Activated T-cell treated with anti-CD3 and anti-CD28 coated beads, Interleukin-2, amount 50 U/mL, for 1 hour (primary cell): Measurements from ENCODE around the gene KLHL18.
A peak's percentile ranks its signal among the peaks of the same experiment; 100 is the strongest.
"Not testable (repeated sequence)": the region's sequence is repeated elsewhere in the genome, so short reads cannot be mapped to it uniquely, and the experiment has no call there.

ENCODE experiments used
- DNase-seq: peaks from one replicate; pipeline ENCODE4 v3.0.0-alpha.2; 2020

Gene KLHL18

DNA sequence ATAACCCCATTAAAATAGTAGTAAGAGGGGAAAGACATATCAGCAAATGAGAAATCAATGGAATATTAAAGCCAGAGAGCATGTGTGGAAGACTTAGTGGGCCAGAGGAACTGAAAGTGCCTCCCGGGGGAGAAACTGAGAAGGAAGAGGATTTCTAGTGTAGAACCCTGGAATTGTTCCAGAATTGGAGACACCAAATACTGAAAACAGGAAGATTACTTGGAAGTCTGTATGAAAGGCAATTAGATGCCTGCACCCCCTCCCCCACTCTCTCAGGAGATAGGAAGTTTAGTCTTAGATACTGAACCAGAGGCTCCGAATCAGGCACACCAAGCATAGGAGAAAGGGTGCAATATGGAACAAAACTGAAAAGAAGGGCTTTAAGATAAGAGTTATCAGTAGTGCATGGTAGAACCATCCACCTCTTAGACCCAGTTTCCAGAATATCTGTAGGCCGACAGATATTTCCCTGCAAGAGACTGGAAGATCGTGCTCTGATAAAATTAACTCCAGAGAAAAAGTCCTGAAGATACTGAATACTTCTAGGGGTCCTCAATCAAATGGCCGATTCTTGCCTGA is 32.4 kb downstream of the KLHL18 start:
- no peak for DNase-seq

DNA sequence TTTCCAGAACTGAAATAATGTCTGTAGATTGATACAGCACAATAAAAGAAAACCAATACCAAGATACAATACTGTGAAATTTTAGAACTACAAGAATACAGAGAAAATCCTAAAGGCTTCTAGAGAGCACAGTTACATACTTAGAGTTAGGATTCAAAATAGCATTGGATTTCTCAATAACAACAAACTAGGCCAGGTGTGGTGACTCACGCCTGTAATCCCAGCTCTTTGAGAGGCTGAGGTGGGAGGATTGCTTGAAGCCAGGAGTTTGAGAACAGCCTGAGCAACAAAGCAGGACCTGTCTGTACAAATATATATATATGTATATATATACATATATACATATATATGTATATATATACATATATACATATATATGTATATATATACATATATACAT is 33.4 kb downstream of the KLHL18 start:
- not testable (repeated sequence) for DNase-seq

DNA sequence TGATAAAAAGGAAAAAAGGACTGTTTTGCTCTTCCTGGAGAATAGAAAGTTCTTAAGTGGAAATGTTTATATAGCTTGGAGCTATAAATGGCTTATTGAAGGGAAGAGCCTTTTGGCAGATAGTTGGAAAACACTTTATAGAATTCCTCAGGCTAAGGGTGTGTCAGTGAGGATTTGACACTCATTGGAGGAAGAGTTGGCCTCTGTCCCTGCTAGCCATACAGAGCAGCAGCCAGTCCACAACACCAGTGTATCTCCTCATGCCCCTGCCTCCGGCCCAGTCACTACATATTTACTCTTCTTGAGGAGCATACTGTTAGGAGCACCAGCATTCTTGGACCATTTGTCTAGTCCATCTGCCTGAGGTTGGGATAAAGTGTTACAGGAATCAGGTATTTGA is 36.2 kb downstream of the KLHL18 start:
- DNase-seq = no peak

DNA sequence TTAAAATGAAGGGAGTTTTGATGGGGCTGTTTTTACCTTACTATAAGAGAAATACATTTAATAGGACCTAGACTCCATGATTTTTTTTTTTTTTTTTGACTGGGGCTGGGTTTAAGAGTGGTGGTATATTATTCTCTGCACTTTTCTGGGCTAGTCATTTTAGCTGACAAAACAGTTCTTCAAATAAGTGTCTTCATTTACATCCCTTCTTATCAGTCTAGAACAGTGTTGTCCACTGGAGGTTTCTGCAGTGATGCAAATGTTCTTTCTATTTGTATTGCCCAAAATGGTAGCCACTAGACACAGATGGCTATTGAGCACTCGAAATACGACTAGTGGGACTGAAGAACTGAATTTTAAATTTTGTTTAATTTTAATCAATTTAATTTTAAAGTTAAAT is 37.2 kb downstream of the KLHL18 start:
- no peak for DNase-seq

DNA sequence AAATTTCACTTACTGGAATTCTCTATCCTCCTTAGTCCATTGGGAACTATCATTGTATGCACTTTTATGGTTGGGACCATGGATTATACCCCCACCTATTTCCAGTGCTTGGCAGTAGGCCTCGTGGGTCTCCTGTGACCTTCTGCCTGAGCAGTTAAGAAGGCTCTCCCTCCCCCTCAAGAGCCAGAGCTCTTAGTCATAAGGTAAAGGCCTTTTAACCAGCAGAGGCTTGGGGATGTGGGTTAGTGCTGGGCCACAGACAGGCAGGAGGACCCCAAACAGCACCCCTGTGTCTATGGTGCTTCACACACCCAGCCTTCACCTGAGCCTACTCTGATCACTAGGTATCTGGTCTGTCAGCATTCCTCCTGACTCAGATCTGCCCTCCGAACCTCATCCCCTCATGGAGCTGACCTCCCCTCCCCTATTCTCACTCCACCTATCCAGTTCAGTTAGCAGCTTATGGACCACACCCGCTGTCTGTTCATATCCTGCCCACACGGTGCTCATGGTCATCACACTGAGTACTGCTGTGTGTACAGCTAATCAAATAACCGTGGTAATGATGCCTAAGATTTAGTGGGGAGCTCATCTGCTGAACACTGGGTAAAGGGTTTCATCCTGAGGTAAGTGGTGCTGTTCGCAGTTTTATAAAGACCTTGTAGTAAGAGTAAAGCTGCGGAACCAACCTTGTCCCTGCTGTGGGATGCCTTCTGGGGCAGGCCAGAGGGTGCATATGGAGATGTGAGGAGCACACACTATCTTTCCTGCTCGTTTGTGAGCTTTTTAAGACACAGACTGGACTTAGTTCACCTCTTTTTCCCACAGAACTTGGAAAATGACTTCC is 40.9 kb downstream of the KLHL18 start:
- DNase-seq = no peak

DNA sequence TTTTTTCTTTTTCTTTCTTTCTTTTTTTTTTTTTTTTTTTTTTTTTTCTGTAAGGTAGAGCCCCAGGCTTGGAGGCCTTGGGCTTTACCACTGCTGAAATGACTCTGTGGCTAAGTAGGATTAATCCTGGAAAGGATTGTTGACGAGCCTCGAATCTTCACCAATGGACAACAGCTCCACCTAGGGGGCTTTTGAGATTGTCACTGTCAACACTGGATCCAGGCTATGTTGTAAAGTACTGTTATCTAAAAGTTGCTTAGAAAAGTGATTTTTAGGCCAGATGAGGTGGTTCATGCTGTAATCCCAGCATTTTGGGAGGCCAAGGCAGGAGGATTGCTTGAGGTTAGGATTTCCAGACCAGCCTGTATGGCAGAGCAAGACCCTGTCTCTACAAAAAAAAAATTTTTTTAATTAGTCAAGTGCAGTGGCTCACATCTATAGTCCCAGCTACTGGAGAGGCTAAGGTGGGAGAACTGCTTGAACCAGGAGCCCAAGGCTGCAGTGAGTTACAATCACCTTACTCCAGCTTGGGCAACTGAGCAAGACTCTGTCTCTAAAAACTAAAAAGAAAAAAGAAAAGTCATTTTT is 41.6 kb downstream of the KLHL18 start:
- peak; percentile 30 for DNase-seq

DNA sequence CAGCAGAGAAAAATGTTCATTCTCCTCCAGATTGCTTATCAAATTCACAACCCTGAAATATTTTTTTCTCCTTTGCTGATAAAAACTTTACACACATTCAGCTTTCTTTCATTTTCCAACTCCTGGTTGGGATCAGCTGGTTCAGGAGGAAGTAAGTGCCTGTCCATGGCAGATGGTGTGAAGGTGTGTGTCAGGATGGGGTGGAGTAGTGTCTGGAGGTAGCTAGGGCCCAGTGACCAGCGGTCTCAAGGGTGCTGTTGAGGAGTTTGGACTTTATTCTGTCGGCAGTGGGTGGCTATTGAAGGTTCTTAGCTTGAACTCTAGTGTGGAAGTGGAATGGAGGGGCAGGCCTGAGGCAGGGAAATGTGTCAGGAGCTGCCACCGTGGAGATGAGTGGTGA is 51.2 kb downstream of the KLHL18 start:
- DNase-seq = no peak

DNA sequence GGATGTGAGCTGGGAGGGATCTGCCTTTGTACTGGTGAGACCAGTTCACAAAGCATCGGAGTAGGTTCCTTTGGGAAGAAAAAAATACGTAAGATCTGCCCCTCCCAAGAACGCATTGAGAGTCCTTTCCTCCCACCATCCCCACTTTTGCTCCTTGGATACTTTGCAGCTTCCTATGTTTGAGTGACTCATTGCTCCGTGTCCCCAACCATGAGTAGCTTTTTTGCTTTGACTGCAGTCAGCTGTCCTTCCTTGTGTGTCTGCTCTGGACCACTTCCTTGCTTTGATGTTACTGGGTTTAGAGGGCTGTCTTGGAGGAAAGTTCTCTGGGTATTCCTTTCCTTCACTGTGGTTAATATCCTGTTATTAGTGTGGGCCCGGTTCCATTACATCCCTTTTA is 54.9 kb downstream of the KLHL18 start:
- no peak for DNase-seq

DNA sequence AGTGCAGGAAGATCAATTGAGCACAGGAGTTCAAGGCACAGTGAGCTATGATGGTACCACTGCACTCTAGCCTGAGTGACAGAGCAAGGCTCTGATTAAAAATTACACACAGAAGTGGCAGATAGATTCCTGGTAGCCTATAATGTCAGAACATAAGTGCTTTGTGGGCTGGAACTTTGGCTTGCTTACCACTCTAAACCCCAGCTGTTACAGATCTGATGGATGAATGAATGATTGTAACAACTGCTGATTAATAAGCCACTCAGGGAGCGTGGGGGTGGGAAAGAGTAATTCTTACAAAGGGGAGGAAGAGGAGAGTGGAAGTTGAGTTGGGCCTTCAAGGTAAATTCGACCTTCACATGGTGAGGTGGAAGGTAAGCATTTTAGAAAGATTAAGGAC is 57.2 kb downstream of the KLHL18 start:
- no peak for DNase-seq

DNA sequence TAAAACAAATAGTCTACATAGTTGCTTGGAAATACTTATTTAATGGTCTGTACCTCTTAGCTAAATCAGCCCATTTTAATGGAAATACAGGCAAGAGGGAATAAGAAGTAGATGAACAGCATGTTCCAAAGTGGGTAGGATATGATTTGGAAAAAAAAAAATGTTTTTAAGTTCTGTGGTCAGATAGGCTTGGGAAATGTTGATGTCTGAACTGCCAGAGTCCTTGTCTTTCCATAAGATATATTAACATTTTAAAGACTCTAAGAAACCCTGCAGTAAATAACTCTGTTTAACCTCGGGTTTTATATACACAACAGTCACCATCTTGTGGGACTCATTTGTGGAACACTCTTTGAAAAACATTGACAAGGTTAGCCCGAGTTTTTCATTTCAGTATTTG is 58.1 kb downstream of the KLHL18 start:
- no peak for DNase-seq

DNA sequence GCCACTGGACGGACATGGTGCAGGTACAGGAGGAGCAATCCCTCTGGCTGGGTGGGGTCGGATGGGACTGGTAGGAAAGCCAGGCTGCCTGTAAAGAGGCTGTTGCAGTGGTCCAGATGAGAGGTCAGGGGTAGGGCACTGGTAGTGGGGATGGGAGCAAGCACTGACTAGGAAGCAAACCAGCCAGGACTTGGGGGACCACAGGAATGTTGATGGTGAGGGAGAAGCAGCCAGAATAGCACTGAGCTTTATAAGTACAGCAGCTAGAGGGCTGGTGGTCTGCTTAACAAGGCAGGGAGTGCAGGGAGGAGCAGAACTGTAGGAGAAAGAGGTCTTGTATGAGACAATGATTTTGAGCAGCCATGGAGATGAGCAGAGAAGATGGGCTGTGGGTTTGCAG is 59.4 kb downstream of the KLHL18 start:
- no peak for DNase-seq

DNA sequence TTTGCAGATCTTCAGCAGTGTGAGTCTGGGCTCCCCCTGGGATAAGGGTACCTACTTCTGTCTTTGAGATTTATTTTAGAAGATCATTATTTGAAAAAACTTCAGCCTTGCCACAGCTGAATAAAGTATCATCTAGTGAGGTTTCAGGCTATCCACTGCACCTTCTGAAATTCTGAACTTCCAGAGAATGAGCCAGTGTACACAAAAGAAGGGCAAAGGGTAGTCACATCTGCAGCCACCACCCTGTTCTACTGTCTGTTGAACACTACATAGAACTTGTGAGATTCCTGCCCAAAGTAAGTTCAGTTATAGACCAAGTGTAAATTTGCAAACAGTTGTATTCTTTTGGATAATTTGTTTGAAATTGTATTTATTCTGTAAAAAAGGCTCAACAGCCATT is 60.1 kb downstream of the KLHL18 start:
- no peak for DNase-seq

DNA sequence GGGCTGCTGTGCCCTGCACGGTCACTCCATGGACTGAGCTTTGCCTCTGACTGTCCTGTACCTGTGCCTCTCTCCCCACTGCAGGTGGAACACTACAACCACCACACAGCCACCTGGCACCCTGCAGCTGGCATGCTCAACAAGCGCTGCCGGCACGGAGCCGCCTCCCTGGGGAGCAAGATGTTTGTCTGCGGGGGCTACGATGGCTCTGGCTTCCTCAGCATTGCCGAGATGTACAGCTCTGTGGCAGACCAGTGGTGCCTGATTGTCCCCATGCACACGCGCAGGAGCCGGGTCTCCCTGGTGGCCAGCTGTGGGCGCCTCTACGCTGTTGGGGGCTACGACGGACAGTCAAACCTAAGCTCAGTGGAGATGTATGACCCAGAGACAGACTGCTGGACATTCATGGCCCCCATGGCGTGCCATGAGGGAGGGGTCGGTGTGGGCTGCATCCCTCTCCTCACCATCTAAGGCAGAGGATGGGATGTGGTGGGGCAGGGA is 60.8 kb downstream of the KLHL18 start:
- DNase-seq = no peak

DNA sequence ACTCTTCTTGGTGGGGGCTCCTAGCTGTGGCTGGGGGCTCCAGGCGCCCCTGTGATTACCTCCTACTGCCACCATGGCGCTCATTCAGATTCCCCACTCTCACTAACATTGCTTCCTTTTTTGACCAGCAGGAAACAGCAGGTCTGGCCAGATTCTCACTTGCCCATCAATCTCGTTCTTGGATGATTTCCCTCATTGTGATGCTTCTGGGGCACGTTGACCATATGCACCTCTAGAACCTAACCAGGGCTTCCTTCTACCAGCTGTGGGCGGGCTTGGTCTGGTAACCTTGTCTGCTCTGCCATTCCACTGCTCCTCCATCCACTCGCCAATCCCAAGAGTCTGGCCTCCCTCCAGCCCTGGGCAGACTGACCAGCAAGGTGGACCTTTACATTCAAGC is 62.2 kb downstream of the KLHL18 start:
- no peak for DNase-seq

DNA sequence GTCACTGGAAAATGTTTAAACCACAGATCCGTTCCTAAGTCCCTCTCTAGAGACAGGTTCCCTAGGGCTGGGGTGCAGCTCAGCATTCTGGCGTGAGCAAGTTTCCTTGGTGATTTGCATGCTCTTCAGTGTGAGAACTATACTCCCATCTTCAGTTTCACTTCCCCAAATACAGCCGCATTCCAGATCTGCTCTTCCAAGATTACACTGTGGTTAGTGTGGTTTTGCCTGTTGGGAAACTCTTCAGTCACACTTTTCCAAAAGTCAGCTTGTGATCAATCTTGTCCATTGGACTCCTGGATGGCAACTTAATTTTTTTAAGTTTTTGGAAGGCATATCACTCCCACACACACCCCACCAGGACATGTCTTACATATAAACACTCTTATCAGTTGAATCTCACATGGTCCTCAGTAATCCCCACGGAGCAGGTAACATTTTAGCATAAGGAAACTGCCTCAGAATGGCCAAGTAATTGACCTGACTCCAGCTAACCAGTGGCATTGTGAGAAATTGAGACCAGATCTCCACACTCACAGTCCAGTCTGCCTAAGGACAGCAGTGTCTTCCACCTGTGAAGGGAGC is 64.6 kb downstream of the KLHL18 start:
- DNase-seq = no peak

DNA sequence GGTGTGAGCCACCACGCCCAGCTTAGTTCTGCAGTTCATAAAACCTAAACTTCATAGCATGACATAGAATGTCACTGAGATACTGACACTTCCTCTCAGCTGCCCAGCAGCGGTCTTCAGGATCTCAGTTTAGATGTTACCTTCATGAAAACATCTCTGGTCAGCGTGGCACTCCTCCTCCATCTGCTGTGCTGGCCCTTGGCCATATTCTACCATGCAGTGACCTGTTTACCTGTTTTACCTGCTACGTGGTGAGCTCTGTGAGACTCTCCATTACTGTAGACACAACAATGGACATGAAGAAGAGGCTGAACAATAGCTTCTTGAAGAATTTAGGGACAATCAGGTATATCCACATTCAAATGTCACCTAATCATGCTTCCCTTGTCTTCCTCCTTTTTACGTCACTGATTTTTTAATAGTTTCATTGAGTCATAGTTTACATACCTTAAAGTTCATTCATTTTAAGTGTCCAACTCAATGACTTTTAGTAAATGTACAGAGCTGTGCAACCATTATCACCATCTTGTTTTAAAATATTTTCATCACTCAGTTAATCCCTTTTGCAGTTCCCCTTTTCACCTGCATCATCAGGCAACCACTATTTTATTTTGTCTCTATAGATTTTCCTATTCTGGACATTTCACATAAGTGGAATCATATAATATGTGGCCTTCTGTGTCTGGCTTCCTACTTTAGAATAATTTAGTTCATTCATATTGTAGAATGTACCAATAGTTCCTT is 65.8 kb downstream of the KLHL18 start:
- no peak for DNase-seq

DNA sequence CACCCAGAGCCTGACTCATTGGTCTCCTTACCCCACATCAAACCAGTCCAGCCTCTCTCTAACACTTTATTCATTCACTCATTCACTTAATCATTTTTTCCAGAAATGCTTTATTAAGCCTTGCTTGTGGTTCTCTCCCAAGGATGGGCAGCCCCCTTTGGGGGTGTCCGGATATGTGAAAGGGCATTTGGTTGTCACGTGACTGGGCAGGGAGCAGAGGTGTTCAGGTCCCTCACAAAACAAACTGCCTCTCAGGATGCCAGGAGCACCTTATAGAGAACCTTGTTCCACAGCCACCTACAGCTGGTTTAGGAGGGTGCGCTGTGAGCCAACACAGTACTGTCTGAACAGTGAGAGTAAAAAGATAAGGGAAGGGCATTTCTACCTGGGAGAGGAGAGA is 72.3 kb downstream of the KLHL18 start:
- DNase-seq = no peak

DNA sequence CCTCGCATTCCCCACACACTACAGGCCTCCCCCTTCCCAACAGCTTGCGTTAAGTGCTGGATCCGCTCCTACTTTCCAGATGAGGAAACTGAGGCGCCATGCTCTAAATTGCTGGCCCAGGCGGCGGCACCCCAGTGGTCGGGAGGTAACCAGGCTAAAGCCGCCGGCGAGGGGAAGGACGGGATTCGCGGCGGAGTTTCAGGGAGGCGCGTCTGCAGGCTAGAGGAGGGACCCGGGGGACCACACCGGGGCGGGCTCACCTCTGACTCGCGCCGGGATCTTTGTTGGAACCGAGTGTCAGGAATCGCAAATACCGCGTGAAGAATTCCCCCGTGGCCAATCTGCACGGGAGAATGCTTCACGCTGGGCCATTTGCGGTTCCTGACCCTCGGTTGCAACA is 73.5 kb downstream of the KLHL18 start:
- no peak for DNase-seq

DNA sequence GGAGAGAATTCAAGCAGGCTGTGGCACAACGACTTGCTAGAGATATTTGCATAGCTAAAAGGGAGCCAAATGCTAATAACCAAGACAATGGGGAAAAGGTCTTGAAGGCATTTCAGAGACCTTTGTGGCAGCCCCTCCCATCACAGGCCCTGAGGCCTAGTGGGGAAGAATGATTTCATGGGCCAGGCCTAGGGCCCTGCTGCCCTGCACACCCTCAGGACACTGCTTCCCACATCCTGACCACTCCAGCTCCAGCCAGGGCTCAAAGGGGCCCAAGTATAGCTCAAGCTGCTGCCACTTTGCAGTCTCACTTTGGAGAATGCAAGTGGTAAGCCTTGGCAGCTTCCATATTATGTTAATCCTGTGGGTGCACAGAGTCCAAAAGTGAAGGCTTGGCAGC is 76.6 kb downstream of the KLHL18 start:
- DNase-seq = no peak

DNA sequence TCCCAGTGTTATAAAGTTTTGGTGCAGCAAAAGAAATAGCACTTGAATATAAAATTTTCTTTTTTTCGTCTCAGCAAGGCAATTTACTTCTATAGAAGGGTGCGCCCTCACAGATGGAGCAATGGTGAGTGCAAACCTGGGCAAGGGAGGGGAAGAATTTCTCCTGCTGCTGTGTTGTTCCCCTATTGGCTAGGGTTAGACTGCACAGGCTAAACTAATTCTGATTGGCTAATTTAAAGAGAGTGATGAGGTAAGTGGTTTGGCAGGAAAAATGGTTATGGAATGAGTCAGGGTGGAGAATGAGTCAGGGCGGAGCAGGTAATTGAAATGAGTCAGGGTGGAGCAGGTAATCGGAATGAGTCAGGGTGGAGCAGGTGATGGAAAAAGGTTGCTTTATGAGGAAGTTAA is 77.4 kb downstream of the KLHL18 start:
- DNase-seq = not testable (repeated sequence)

DNA sequence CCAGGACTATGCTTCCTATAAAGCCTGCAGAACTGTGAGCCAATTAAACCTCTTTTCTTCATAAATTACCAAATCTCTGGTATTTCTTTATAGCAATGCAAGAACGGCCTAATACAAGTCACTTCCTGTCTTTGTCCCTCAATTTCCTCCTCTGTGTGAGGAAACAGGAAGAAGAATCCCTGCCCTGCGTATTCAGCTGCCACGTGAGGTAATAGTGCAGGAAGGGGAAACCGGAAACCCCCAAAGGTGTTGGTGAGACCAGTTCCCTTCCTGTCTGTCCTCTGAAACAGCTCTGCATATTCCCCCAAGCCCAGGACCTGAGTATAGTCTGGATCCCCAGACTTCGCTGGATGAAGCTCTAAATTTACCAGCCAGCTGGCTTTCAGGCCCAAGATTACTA is 80.0 kb downstream of the KLHL18 start:
- no peak for DNase-seq

DNA sequence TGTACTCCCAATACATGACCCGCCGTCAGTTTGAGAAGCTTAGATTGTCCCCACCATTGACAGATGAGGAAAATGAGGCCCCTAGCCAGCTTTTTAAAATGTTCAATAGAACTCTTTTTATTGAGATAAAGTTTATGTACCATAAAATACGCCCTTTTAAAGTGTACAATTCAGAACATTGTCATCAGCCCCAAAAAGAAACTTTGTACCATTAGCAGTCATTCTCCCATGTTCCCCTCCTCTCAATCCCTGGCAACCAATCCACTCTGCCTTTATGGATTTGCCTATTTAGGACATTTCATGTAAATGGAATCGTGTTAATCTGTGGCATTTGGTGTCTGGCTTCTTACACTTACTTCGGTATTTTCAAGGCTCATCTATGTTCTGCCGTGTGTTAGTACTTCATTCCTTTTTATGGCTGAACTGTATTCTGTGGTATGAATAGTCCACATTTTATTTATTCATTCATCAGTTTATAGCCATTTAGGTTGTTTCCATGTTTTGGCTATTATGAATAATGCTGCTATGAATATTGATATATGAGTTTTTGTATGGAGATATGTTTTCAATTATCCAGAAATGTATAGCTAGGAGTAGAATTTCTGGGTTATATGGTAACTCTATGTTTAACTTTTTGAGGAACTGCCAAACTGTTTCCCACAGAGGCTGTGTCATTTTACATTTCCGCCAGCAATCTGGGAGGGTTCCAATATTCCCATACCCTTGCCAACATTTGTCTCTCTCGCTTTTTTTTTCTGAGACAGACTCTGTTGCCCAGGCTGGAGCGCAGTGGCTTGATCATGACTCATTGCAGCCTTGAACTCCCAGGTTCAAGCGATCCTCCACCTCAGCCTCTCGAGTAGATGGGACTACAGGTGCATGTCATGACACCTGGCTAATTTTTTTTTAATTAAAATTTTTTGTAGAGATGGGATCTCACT is 82.7 kb downstream of the KLHL18 start:
- DNase-seq = no peak
